Lower lobe of right lung (tissue), 2 donors: ENCODE results near the gene RAP1GAP. TPM values are rescaled to one million over a fixed set of nuclear protein-coding genes. Genes with fewer than 3 reads are reported as not detected.

ENCODE experiments used
- ATAC-seq, 2 donors: fragments of 200-7000 bp; cut with Tn5 transposase; one replicate each; pipeline ENCODE4 v1.9.1; 2020 to 2022; ENCODE audit warnings: mild to moderate bottlenecking in 2 of 2, moderate library complexity in 2 of 2
- DNase-seq: peaks from one replicate; pipeline ENCODE4 v3.0.0-alpha.2; 2020
- H3K27ac ChIP-seq: fragments of 200-600 bp; one replicate; pipeline ENCODE4 v1.8.0; 2022
- H3K27me3 ChIP-seq: fragments of 200-600 bp; one replicate; pipeline ENCODE4 v1.8.0; 2022; ENCODE audit warnings: low read depth
- H3K36me3 ChIP-seq: fragments of 200-600 bp; one replicate; pipeline ENCODE4 v1.8.0; 2022; ENCODE audit warnings: mild to moderate bottlenecking
- H3K4me1 ChIP-seq: fragments of 200-600 bp; one replicate; pipeline ENCODE4 v1.8.0; 2022
- H3K4me3 ChIP-seq: fragments of 200-600 bp; one replicate; pipeline ENCODE4 v1.8.0; 2022; ENCODE audit warnings: mild to moderate bottlenecking
- H3K9me3 ChIP-seq: fragments of 200-600 bp; one replicate; pipeline ENCODE4 v1.8.0; 2022
- CTCF ChIP-seq: fragments of 200-600 bp; IDR thresholded peaks from one replicate; pipeline ENCODE4 v1.8.0; 2022; ENCODE audit warnings: antibody characterized with exemption, mild to moderate bottlenecking
- intact Hi-C: fragments of 100-400 bp; cut with DNase I; formaldehyde crosslinking; loops from one replicate; pipeline ENCODE4 v1.11.0; 2022
- total RNA-seq: library from RNA; stranded (reverse); fragmentation: NEBNext Ultra II Directional; extraction: Animal tissue kit (Norgen Biotek cat#: 25700); gene quantifications from one replicate; pipeline ENCODE4 v1.2.1, GENCODE V29; 2021
- donor health status: DM: no; HTN: yes; CAD: no; lungs with severe emphysema.

Gene RAP1GAP
- total RNA-seq, 1 donor from 2014 or later: 33.7 TPM

GRCh38 chr1:21553116-21553926, 115.8 kb downstream of the RAP1GAP start:
- intact Hi-C loops: no loop called here
- no peak for TF ChIP-seq CTCF
- H3K27me3 ChIP-seq: peaks cover 12% of the 10 kb centered on the region
- H3K4me1 ChIP-seq: no peaks in the 10 kb centered on the region
- no peak overlapping the region for H3K4me3 ChIP-seq
- no peak for DNase-seq
- peak overlapping the region; percentile 10 for H3K27ac ChIP-seq
- no peaks in the 10 kb centered on the region for H3K36me3 ChIP-seq
- no peak for ATAC-seq
- no peaks in the 10 kb centered on the region for H3K9me3 ChIP-seq

- Histone ChIP-seq H3K27me3 (peaks cover 12% of the 10 kb centered on the region), H3K4me3 (no peak overlapping the region), H3K9me3 (no peaks in the 10 kb centered on the region), H3K4me1 (no peaks in the 10 kb centered on the region), H3K36me3 (no peaks in the 10 kb centered on the region), H3K27ac (no peak overlapping the region)
- ATAC-seq (no peak), DNase-seq (no peak)
- TF ChIP-seq CTCF: no peak
- intact Hi-C loops: no loop called here
Observed at GRCh38 chr1:21552715-21553114, 116.4 kb downstream of the RAP1GAP start.

- intact Hi-C loops: no loop called here
- Histone ChIP-seq H3K4me1 (peaks cover 7% of the 10 kb centered on the region), H3K36me3 (no peaks in the 10 kb centered on the region), H3K4me3 (no peak overlapping the region), H3K27ac (no peak overlapping the region), H3K27me3 (peaks cover 6% of the 10 kb centered on the region), H3K9me3 (no peaks in the 10 kb centered on the region)
- DNase-seq (no peak), ATAC-seq (no peak)
- TF ChIP-seq CTCF: no peak
Observed at GRCh38 chr1:21550866-21551475, 118.2 kb downstream of the RAP1GAP start.

- no peak overlapping the region for H3K27ac ChIP-seq
Observed at GRCh38 chr1:21550097-21550496, 119.1 kb downstream of the RAP1GAP start.

GRCh38 chr1:21547876-21548275, 121.3 kb downstream of the RAP1GAP start:
- ATAC-seq (no peak), DNase-seq (no peak)
- intact Hi-C loops: no loop called here
- peaks cover 6% of the 10 kb centered on the region for H3K27me3 ChIP-seq
- H3K4me1 ChIP-seq: peaks cover 10% of the 10 kb centered on the region
- H3K36me3 ChIP-seq: no peaks in the 10 kb centered on the region
- H3K4me3 ChIP-seq: no peak overlapping the region
- H3K27ac ChIP-seq: no peak overlapping the region
- H3K9me3 ChIP-seq: no peaks in the 10 kb centered on the region
- no peak for TF ChIP-seq CTCF

More at GRCh38 chr1:21550097-21550496, 119.1 kb downstream of the RAP1GAP start:
- DNase-seq (no peak), ATAC-seq (no peak)
- Histone ChIP-seq H3K9me3 (no peaks in the 10 kb centered on the region), H3K4me3 (no peak overlapping the region), H3K4me1 (peaks cover 10% of the 10 kb centered on the region), H3K27me3 (peaks cover 6% of the 10 kb centered on the region), H3K36me3 (no peaks in the 10 kb centered on the region)
- no peak for TF ChIP-seq CTCF
- intact Hi-C loops: no loop called here

Other genes starting within 250 kb of the RAP1GAP start
- gene NBPF3, start 229.2 kb downstream of the RAP1GAP start, total RNA-seq: 9.5 TPM
- gene ALPL, start 159.9 kb downstream of the RAP1GAP start, total RNA-seq: 123 TPM
- 61.9 TPM for gene USP48, start 113.8 kb upstream of the RAP1GAP start, total RNA-seq
- gene LDLRAD2, start 142.9 kb upstream of the RAP1GAP start, total RNA-seq: 0.32 TPM